HG03280 (cell line): ENCODE measurements around the gene BICD2.
"Not testable (repeated sequence)": the region's sequence is repeated elsewhere in the genome, so short reads cannot be mapped to it uniquely, and the experiment has no call there.

Source experiments
- ATAC-seq: cut with Tn5 transposase; IDR thresholded peaks from one replicate; pipeline ENCODE4 v1.9.1; 2021; ENCODE audit warnings: mild to moderate bottlenecking, moderate library complexity; ENCODE audit not compliant: unreplicated experiment

Gene BICD2

DNA sequence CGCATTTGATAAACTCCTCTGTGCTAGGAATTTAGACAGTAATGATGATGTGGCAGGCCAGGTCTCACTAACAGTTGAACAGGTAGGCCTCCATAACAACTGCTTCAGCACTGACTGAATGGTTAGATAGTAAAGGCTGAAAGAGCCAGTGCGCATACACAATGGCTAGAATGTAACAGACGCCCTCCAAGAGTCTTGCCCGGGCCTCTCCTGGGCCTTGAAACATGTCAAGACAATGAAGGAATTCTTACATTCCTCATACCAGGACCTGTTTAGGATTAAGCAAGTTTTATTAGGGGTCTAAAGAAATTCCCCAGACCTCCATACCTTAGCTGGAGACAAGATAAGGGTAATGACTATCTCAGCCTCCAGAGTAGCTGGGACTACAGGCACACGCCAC lies 6.7 kb upstream of the BICD2 start:
- ATAC-seq: no peak

- no peak for ATAC-seq
These were observed 5.8 kb upstream of the BICD2 start for GRCh38 chr9:92770360-92770995.

- ATAC-seq: no peak
These were observed 5.3 kb upstream of the BICD2 start for GRCh38 chr9:92769990-92770359.

DNA sequence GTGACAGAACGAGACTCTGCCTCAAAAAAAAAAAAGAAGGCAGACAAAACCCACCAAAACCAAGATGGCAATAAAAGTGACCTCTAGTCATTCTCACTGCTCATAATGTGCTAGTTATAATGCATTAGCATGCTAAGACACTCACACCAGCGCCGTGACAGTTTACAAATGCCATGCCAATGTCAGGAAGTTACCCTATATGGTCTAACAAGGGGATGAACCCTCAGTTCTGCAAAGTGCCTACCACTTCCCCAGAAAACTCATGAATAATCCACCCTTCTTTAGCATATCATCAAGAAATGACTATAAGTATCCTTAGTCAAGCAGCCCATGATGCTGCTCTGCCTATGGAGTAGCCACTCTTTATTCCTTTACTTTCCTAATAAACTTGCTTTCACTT lies 4.7 kb upstream of the BICD2 start:
- ATAC-seq: no peak

- ATAC-seq: not testable (repeated sequence)
These were observed 4.2 kb upstream of the BICD2 start for GRCh38 chr9:92768816-92769215.

DNA sequence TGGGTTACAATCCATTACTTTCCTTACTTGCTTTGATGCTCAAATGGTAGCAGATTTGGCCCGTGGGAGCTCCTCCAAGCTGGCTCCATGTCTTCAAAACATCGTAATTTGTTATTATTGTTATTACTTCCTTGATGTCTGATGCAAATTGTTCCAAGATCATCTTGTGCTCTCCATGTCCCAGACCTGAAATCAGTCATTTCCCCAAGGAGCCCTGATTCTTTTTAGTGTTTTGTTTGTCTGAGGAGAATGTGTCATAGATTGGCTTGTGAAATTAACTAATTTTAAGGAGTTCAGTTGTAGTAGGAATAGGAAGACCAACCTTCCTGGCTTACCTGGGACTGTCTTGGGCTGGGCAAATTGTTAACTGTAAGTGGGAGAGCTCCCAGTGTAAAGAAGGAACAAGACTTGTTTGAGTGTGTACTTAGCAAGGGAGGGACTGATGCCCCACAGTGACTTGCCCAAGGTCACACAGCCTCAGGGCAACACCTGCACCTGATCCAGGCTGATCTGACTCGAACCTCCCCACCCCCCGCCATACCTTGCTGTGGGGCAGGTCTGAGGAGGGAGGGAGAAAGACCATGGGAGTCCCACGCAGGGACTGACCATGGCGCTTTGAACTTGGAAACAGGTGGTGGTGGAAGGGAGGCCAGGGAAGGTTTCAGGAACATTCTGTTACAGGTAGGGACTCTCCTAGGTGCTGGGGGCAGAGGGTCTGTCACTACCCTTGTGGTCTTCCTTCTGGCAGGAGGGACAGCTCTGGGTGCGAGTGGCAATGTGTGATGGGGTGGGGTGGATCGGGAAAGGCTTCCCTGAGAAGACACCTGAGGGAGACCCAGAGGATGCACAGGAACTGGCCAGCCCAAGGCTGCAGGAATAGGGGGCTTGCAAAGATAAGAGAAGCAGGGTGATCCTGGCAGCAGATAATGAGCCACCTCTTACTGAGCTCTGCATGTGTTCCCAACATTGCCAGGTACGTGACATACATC lies 2.7 kb upstream of the BICD2 start:
- no peak for ATAC-seq

DNA sequence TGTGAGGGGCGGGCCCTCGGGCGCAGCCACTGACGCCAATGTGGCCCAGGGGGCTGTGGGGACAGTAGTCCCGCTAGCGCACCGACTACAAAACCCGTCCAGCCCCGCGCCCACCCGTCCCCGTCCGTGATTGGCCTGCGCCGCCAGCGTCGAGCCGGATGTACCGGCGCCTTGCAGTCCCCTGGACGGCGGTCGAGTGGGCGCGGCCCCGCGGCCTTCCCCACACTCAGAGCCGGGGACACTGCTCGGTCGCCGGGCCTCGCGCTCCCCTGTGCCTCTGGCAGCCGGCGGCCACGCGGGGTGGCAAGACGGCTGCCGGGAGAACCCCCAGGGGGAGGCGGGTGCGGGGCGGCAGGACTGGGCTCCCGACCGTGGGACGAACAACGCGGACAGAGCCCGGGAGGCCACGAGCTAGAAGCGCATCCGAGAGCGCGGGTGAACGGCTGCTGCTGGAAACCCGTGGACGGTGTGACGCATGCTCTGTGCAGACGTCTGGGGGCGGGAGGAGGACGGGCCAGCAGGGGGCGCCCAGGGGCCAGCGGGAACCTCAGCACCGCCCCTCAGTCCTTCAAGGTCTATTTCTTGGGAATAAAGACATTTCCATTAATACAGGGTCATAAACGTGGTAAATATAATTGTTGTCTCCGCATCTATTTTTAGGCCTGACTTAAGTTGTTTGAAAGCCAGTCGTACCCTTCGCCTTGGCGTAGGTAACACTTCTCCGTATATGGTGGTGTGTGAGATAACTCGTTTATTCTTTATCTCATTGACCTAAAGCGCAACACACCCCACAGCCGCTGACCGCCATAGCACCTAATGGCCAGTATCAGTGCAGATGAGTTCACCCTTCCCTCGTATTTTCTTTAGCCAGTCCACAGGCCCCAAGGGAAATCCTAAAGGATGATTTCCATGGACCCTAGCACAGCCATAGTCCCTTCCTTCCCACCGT lies 629 bp upstream of the BICD2 start:
- ATAC-seq: peak; percentile 54

GRCh38 chr9:92763721-92764380 lies 782 bp downstream of the BICD2 start:
- ATAC-seq: peak; percentile 2

DNA sequence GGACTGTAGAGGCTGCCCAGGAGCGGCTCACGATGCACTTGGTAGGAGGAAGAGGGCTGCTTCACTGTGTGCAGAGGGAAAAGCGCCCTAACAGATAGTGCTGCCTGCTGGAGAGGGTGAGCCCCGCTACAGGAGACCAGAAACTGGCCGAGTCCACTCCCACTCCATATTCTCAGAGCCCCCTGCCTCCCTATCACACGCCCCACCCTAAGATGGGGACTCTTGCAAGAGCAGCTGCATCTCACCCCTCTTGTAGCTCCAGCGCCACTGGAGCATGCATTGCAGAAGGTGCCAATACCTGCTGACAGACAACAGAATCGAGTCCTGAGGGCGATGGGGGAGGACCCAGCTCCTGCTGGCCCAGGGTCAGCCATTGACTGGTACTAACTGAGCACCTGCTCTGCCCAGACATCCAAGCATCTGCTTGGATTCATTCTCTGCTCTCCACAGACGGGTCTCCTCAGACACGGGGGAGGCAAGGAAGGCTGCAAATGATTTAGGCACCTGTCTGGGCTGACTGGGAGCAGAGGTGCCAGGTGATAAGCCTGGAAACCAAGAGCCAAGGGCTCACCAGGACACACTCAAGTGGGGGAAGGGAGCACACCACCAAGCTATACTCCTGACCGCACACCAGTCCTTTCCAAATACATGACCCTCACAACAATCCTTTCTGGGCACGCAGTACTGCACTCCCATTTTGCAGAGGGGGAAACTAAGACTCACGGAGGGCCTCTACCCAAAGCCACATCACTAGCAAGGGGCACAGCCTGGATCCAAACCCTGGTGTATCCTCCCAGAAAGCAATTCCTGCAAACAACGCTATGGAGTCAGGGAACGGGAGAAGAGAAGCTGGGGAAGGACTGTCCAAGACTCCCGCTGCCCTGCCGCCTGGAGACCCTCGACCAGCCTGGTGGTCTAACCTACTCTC lies 1.6 kb downstream of the BICD2 start:
- ATAC-seq: no peak

DNA sequence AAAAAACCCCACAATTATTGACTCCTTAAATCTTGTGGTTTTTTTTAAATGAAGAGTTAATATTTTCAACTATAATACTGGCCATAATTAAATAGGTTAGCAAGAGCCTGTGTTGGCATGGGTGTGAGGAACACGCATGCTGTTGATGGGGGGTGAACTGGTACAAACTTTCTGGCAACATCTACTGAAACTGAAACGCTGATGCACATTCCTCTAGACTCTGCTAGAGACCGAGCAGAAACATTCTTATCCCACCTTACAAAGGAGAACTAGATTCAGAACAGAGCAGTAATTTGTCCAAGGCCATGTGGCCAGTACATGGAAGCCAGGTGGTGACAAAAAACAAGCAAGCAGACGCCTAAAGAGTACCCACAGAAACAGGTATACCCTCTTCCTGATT lies 2.4 kb downstream of the BICD2 start:
- no peak for ATAC-seq

GRCh38 chr9:92761686-92762085 lies 2.9 kb downstream of the BICD2 start:
- no peak for ATAC-seq

- no peak for ATAC-seq
These were observed 4.1 kb downstream of the BICD2 start for GRCh38 chr9:92760494-92760893.

DNA sequence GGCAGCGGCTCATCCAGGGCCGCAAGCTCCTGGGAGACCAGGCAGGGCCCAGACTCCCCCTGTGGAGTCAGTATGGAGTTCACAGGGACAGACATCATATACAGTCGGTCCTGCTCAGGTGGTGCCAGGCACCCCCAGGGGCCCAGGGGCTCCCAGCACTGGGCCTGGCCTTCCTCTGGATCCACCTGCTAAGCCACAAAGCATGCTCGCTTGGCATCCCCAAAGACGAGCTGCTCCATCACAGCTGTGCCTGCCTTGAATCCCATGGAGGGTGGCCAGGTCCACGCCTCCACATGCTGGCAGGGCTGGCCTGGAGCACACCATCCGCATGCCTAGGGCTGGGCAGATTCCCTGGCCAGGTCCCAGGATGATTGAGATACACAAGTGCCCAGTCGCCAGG lies 4.6 kb downstream of the BICD2 start:
- no peak for ATAC-seq

DNA sequence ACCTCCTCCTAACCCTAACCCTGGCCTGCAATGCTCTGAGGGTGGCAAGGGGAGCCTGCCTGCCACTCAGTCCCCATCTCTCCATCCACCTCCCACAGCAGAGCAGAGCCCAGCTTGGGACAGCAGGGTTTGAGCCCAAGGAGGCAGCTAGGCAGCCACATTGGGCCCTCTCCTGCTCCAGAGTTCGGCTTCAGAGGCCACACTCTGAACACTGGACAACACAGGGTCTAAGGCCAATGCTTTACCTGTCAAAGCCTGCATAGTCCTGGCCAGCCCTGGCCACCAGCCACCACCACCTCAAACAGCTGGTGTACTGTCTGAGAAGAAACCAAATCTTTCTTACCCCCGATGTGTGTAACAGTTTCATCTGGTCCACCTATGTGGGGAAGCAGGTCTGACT lies 5.2 kb downstream of the BICD2 start:
- ATAC-seq: no peak

DNA sequence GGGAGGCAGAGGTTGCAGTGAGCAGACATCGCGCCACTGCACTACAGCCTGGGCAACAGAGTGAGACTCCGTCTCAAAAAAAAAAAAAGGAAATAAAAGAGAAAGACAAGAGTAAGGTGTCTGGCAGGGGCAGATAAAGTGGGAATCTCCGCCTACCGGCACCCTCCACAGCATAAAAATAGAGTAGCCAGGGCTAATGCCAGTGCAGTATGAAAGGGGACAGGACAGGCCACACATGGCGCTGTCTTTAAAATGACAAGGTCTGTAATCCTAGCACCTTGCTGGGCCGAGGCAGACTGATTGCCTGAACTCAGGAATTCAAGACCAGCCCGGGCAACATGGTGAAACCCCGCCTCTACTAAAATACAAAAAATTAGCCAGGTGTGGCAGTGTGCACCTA lies 7.8 kb downstream of the BICD2 start:
- no peak for ATAC-seq

DNA sequence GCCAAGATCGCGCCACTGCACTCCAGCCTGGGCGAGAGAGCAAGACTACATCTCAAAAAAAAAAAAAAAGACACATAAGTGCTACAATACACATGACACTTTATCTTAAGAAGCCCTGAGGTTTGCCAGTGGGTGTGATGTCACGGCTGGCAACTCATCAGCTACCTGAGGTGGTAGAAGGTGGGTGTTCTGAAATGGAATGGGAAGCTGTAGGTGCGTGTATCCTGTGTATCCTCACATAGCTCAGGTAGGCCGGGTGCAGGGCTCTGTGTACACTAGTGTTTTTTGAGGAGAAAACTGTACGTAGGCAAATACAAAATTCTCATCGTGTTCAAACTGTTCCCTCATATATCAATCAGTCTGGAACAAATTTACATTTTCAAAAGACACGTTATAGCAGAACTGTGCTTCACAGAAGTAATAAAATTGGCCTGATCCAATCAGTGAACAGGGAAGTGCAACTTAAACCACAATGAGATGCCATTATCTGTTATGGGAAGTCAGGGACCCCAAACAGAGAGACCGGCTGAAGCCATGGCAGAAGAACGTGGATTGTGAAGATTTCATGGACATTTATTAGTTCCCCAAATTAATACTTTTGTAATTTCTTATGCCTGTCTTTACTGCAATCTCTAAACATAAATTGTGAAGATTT lies 10.4 kb downstream of the BICD2 start:
- ATAC-seq: no peak

GRCh38 chr9:92752812-92753404 lies 11.7 kb downstream of the BICD2 start:
- ATAC-seq: no peak

- ATAC-seq: no peak
These were observed 14.7 kb downstream of the BICD2 start for GRCh38 chr9:92749934-92750315.
